Breast epithelium (tissue), 4 donors: Measurements from ENCODE around the gene KRT86. TPM values are rescaled to one million over a fixed set of nuclear protein-coding genes. Genes with fewer than 3 reads are reported as not detected.
A peak's percentile ranks its signal among the peaks of the same experiment; 100 is the strongest.
"Not testable (repeated sequence)": the region's sequence is repeated elsewhere in the genome, so short reads cannot be mapped to it uniquely, and the experiment has no call there.

ENCODE experiments used
- DNase-seq, 2 donors: peaks; one replicate each; pipeline ENCODE4 v3.0.0-alpha.2; 2019; ENCODE audit warnings: low spot score in 2 of 2
- H3K27ac ChIP-seq, 2 donors: fragments of 200-600 bp; sonication (generic) in 1 of 2; one replicate each; pipeline ENCODE4 v1.5.1; 2016 to 2019; ENCODE audit warnings: mild to moderate bottlenecking in 1 of 2
- H3K27me3 ChIP-seq, 2 donors: fragments of 200-600 bp; sonication (generic) in 1 of 2; one replicate each; pipeline versions ENCODE4 v1.5.1 to v1.6.0; 2017 to 2019; ENCODE audit warnings: control low read depth in 1 of 2, mild to moderate bottlenecking in 1 of 2
- H3K36me3 ChIP-seq: fragments of 200-600 bp; one replicate; pipeline ENCODE4 v1.5.1; 2019
- H3K4me1 ChIP-seq, 2 donors: fragments of 200-600 bp; sonication (generic); one replicate each; pipeline ENCODE4 v1.5.1; 2016 to 2019; ENCODE audit warnings: control low read depth in 1 of 2
- H3K4me3 ChIP-seq, 3 donors: fragments of 200-600 bp; sonication (generic); 1 replicate in 2 of 3; 2 replicates in 1 of 3; pipeline ENCODE4 v1.5.1; 2016 to 2019; ENCODE audit warnings: mild to moderate bottlenecking in 3 of 3, moderate library complexity in 2 of 3
- H3K9me3 ChIP-seq, 2 donors: fragments of 200-600 bp; sonication (generic) in 1 of 2; one replicate each; pipeline ENCODE4 v1.5.1; 2016 to 2019; ENCODE audit warnings: control low read depth in 1 of 2
- CTCF ChIP-seq, 3 donors: fragments of 450-650 bp; IDR thresholded peaks; one replicate each; pipeline ENCODE4 v1.5.1; 2016 to 2017; ENCODE audit warnings: antibody characterized with exemption in 3 of 3, mild to moderate bottlenecking in 3 of 3, moderate library complexity in 3 of 3
- POLR2A ChIP-seq: fragments of 450-650 bp; IDR thresholded peaks from one replicate; pipeline ENCODE4 v1.6.1; 2016; ENCODE audit warnings: antibody characterized with exemption, mild to moderate bottlenecking, moderate library complexity
- POLR2AphosphoS5 ChIP-seq, 3 donors: sonication (generic); formaldehyde crosslinking; IDR thresholded peaks; one replicate each; pipeline ENCODE4 v1.6.1; 2017; ENCODE audit warnings: antibody characterized with exemption in 3 of 3
- intact Hi-C: fragments of 100-400 bp; cut with DNase I; formaldehyde crosslinking; loops from one replicate; pipeline ENCODE4 v1.15.1; 2023; ENCODE audit warnings: low total_unique reads
- total RNA-seq, 3 donors: library from RNA; depleted of rRNA; stranded (reverse); fragments of >200 nt; gene quantifications; one replicate each; pipeline ENCODE4 v1.1.0, GENCODE V29; 2016

KRT86 gene
- total RNA-seq, 3 donors from 2014 or later, result 0.66 to 2.2 TPM; not detected in 1

GRCh38 chr12:52312086-52312485 lies 37.6 kb downstream of the KRT86 start:
- no peak for DNase-seq
- no peak overlapping the region for H3K4me3 ChIP-seq
- no peaks in the 10 kb centered on the region for H3K27me3 ChIP-seq
- H3K4me1 ChIP-seq, result no peaks in the 10 kb centered on the region
- H3K27ac ChIP-seq, result peak overlapping the region in 1 of 2 donors; percentile 52
- H3K36me3 ChIP-seq, result no peaks in the 10 kb centered on the region
- H3K9me3 ChIP-seq, result no peaks in the 10 kb centered on the region
- no peak for TF ChIP-seq POLR2AphosphoS5 (IDR thresholded peaks at IDR 0.05)
- intact Hi-C loops, result no loop called here

DNA sequence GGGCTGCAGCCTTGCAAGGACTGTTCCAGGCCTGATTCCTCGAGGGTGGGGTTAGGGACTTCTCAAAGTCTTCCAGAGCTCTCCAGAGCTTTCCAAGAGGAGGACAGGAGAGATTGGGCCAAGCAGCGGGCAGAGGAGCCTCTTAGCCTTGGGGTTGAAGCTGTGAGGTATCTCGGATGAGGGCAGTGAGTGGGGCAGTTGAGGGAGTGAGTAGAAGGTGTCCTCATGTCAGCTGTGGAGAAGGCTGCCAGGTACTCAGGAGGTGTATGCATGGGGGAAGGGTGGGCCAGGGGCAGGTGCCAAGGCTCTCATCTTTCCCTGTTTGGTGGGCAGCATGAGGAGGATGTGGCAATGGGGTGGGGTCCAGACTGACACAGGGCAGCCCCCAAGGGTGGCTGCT lies 39.0 kb downstream of the KRT86 start:
- Histone ChIP-seq H3K4me3 (no peak overlapping the region), H3K27me3 (no peaks in the 10 kb centered on the region), H3K27ac (no peak overlapping the region), H3K36me3 (no peaks in the 10 kb centered on the region), H3K4me1 (no peaks in the 10 kb centered on the region), H3K9me3 (no peaks in the 10 kb centered on the region)
- no peak for DNase-seq
- intact Hi-C loops, result no loop called here
- no peak for TF ChIP-seq POLR2A
- no peak for TF ChIP-seq CTCF (IDR thresholded peaks at IDR 0.05)
- no peak for TF ChIP-seq POLR2AphosphoS5 (IDR thresholded peaks at IDR 0.05)

DNA sequence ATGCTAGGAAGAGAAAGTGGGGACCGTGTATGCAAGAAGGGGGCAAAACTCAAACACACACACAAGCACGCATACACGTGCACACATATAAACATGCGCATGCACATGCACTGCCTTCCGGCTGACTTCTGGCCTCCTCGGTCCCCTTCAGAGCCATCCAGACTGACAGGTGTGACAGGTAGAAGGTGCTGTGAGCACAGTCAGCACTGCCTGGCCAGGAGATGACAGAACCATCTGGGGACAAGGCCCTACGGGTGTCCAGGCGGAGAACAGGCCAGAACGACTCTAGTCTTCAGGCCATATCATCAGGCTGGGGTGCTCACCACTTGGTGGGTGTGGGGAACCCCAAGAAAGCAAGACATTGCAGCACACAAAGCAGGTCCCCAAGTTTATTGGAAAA lies 39.5 kb downstream of the KRT86 start:
- intact Hi-C loops, result no loop called here
- Histone ChIP-seq H3K4me3 (no peak overlapping the region), H3K4me1 (no peaks in the 10 kb centered on the region), H3K9me3 (no peaks in the 10 kb centered on the region), H3K27me3 (no peaks in the 10 kb centered on the region), H3K27ac (no peak overlapping the region), H3K36me3 (no peaks in the 10 kb centered on the region)
- DNase-seq, result no peak
- TF ChIP-seq CTCF (IDR thresholded peaks at IDR 0.05) (no peak), POLR2AphosphoS5 (IDR thresholded peaks at IDR 0.05) (no peak), POLR2A (no peak)

GRCh38 chr12:52314511-52314910 lies 40.1 kb downstream of the KRT86 start:
- no peaks in the 10 kb centered on the region for H3K27me3 ChIP-seq
- H3K4me3 ChIP-seq, result no peak overlapping the region
- intact Hi-C loops, result no loop called here
- DNase-seq, result no peak
- H3K27ac ChIP-seq, result no peak overlapping the region
- TF ChIP-seq CTCF (IDR thresholded peaks at IDR 0.05) (no peak), POLR2A (no peak), POLR2AphosphoS5 (IDR thresholded peaks at IDR 0.05) (no peak)
- no peaks in the 10 kb centered on the region for H3K36me3 ChIP-seq
- no peaks in the 10 kb centered on the region for H3K4me1 ChIP-seq
- H3K9me3 ChIP-seq, result no peaks in the 10 kb centered on the region

GRCh38 chr12:52315721-52316120 lies 41.3 kb downstream of the KRT86 start:
- intact Hi-C loops, H3K4me3 ChIP-seq, DNase-seq: not testable (repeated sequence)

GRCh38 chr12:52316290-52316689 lies 41.8 kb downstream of the KRT86 start:
- peaks cover 0 to 4% of the 10 kb centered on the region in 2 donors for H3K27me3 ChIP-seq
- no peak overlapping the region for H3K27ac ChIP-seq
- no peak for TF ChIP-seq POLR2A
- TF ChIP-seq POLR2AphosphoS5 (IDR thresholded peaks at IDR 0.05), result no peak
- TF ChIP-seq CTCF (IDR thresholded peaks at IDR 0.05), result no peak
- no peak overlapping the region for H3K4me3 ChIP-seq
- intact Hi-C loops, result no loop called here
- no peaks in the 10 kb centered on the region for H3K4me1 ChIP-seq
- no peaks in the 10 kb centered on the region for H3K36me3 ChIP-seq
- DNase-seq, result no peak
- H3K9me3 ChIP-seq, result no peaks in the 10 kb centered on the region

More at GRCh38 chr12:52315721-52316120, 41.3 kb downstream of the KRT86 start:
- not testable (repeated sequence) for H3K9me3 ChIP-seq, H3K4me1 ChIP-seq, H3K27me3 ChIP-seq, H3K36me3 ChIP-seq, H3K27ac ChIP-seq
